HG03025 (cell line): ENCODE results near the gene CLEC18C.
"Not testable (repeated sequence)": the region's sequence is repeated elsewhere in the genome, so short reads cannot be mapped to it uniquely, and the experiment has no call there.

Experiments
- ATAC-seq: cut with Tn5 transposase; IDR thresholded peaks from one replicate; pipeline ENCODE4 v1.9.1; 2021; ENCODE audit warnings: mild to moderate bottlenecking, moderate library complexity; ENCODE audit not compliant: unreplicated experiment, low FRiP score

Gene CLEC18C

DNA sequence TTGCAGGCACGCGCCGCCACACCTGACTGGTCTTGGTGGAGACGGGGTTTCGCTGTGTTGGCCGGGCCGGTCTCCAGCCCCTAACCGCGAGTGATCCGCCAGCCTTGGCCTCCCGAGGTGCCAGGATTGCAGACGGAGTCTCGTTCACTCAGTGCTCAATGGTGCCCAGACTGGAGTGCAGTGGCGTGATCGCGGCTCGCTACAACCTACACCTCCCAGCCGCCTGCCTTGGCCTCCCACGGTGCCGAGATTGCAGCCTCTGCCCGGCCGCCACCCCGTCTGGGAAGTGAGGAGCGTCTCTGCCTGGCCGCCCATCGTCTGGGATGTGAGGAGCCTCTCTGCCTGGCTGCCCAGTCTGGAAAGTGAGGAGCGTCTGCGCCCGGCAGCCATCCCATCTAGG lies 30.4 kb downstream of the CLEC18C start:
- ATAC-seq: not testable (repeated sequence)

DNA sequence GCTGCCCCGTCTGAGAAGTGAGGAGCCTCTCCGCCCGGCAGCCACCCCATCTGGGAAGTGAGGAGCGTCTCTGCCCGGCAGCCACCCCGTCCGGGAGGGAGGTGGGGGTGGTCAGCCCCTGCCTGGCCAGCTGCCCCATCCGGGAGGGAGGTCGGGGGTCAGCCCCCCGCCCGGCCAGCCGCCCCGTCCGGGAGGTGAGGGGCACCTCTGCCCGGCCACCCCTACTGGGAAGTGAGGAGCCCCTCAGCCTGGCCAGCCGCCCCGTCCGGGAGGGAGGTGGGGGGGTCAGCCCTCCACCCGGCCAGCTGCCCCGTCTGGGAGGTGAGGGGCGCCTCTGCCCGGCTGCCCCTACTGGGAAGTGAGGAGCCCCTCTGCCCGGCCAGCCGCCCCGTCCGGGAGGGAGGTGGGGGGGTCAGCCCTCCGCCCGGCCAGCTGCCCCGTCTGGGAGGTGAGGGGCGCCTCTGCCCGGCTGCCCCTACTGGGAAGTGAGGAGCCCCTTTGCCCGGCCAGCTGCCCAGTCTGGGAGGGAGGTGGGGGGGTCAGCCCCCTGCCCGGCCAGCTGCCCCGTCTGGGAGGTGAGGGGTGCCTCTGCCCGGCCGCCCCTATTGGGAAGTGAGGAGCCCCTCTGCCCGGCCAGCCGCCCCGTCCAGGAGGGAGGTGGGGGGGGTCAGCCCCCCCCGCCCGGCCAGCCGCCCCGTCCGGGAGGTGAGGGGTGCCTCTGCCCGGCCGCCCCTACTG lies 31.2 kb downstream of the CLEC18C start:
- ATAC-seq: not testable (repeated sequence)

DNA sequence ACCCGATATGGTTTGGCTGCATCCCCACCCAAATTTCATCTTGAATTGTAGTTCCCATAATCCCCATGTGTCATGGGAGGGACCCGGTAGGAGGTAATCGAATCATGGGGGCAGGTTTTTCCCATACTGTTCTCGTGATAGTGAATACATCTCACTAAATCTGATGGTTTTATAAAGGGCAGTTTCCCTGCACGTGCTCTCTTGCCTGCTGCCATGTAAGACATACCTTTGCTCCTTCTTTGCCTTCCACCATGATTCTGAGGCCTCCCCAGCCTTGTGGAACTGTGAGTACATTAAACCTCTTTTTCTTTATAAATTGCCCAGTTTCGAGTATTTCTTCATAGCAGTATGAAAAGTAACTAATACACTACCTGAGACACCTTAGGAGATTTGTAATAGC lies 32.8 kb downstream of the CLEC18C start:
- not testable (repeated sequence) for ATAC-seq

DNA sequence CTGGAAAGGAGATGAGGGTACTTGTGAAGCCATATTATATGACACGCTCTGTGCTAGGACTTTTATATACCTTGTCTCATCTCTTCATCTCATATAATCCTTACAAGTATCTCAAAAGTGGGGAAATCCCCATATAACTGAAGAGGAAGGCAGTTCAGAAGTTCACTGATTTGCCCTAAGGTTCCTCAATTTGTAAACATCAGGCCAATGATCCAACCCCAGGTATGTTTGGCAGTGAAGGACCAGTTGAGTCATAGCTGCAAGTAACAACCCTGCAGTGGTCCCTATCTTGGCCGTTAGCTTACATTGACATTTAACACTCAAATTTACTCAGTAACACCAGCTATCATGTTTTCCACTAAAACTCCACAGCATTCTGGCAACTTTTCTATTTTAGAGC lies 45.0 kb downstream of the CLEC18C start:
- not testable (repeated sequence) for ATAC-seq

DNA sequence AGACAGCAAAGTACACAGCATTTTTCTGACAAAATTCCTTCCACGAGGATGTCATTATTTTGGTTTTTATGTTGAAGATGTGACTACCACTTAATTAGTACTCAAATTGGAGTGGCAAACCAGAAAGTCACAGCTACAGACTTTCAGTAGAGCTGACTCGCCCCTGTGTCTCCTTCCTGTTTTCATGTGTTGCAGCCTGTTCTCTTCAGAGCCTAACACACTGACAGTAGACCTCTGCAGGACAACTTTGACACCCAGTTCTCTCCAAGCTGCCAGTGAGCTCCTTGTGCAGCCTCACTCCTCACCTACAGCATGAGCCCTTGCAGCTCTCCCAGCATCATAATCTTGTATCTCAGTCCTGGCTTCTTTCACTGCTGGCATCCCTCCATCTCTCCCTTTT lies 49.0 kb downstream of the CLEC18C start:
- not testable (repeated sequence) for ATAC-seq

DNA sequence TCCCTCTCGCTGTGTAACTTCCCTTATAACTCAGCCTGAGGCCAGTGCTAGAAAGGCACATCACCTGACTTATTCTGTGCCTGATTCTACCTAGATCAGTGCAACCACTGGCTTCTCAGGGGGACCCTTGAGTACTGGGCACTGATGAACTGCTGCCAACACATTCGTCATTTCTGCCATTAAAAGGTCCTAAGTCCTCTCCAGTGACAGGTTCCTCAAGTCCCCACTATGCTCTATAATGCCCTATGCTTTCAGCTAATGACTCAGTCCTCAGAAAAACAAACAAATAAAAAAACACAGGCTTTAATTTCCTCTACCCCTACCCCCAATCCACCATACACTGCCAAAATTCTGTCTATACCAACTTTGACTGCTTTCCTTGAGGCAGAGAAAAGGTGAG lies 49.6 kb downstream of the CLEC18C start:
- ATAC-seq: not testable (repeated sequence)

DNA sequence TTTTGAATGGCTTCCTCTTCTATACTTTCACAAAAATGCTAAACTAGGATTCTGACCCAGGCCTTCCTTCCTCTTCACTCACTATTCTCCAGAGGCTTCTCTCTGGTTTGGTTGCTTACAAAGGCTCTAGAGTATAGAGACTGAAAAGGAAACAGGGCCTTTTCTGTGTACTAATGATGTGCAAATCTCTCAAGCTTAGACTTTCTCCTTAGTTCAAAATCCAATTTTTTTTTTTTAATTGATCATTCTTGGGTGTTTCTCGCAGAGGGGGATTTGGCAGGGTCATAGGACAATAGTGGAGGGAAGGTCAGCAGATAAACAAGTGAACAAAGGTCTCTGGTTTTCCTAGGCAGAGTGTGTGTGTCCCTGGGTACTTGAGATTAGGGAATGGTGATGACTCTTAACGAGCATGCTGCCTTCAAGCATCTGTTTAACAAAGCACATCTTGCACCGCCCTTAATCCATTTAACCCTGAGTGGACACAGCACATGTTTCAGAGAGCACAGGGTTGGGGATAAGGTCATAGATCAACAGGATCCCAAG lies 50.5 kb downstream of the CLEC18C start:
- not testable (repeated sequence) for ATAC-seq

DNA sequence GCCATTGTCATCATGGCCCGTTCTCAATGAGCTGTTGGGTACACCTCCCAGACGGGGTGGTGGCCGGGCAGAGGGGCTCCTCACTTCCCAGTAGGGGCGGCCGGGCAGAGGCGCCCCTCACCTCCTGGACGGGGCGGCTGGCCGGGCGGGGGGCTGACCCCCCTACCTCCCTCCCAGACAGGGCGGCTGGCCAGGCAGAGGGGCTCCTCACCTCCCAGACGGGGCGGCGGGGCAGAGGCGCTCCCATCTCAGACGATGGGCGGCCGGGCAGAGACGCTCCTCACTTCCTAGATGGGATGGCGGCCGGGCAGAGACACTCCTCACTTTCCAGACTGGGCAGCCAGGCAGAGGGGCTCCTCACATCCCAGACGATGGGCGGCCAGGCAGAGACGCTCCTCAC lies 51.1 kb downstream of the CLEC18C start:
- ATAC-seq: not testable (repeated sequence)

DNA sequence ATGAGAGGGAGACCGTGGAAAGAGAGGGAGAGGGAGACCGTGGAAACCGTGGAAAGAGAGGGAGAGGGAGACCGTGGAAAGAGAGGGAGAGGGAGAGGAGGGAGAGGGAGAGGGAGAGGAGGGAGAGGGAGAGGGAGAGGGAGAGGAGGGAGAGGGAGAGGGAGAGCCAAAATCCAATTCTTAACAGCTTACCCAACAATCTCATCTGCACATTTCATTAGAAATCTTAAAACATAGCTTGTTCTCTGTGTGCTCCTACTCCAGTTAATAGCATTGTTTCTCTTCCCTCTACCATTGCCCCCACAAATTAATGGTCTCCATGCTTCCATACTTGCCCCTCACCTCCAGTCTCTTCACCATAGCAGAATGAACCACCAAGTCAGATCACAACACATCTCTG lies 51.8 kb downstream of the CLEC18C start:
- ATAC-seq: not testable (repeated sequence)

DNA sequence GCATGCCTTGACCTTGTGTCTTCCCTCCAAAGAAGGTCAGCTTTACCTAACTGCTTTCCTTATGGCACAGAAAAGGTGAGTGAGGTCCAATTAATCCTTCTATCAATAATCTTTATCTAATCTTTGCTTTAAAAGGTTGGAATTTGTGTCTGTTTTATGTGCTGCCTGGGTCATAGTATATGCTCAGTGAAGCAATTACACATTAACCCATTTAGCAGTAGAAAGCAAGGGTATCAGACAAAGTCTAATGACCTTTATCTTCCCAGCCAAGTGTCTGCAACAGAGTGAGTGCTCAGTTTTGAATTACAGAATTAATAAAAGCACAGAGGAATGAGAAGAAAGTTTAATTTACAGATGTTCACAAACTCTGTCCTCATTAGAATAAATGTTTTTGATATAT lies 52.4 kb downstream of the CLEC18C start:
- ATAC-seq: not testable (repeated sequence)

DNA sequence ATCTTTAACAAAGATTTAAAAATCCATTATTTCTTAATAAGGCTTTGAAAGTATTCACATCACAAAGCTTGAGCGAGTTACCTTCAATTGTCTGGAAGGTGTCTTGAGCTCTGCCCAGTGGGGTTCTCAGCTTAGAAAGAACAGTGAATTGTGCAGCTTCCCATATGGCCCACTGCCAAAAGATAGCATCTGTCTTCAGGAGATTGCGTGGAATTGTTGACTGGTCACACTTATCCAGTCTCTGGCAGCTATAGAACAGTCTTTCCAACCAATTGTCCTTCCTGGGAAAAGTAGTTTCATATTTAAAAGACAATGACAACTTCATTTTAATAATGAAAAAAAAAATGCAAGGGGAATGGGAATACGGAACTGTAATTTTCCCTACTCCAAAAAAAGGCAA lies 58.2 kb downstream of the CLEC18C start:
- not testable (repeated sequence) for ATAC-seq
